Vagina (tissue), 2 donors: ENCODE measurements around the gene MRC2. TPM values are rescaled to one million over a fixed set of nuclear protein-coding genes. Genes with fewer than 3 reads are reported as not detected.
A peak's percentile ranks its signal among the peaks of the same experiment; 100 is the strongest.

ENCODE experiments used
- DNase-seq, 2 donors: peaks; one replicate each; pipeline ENCODE4 v3.0.0-alpha.2; 2017; ENCODE audit errors: extremely low spot score in 2 of 2
- H3K27ac ChIP-seq: fragments of 200-600 bp; sonication (generic); one replicate; pipeline ENCODE4 v1.5.1; 2019
- H3K27me3 ChIP-seq: fragments of 200-600 bp; sonication (generic); one replicate; pipeline ENCODE4 v1.5.1; 2019
- H3K36me3 ChIP-seq, 2 donors: fragments of 200-600 bp; sonication (generic); one replicate each; pipeline ENCODE4 v1.5.1; 2017 to 2019
- H3K4me1 ChIP-seq: fragments of 200-600 bp; sonication (generic); one replicate; pipeline ENCODE4 v1.5.1; 2019
- H3K4me3 ChIP-seq, 2 donors: fragments of 200-600 bp; sonication (generic); 1 replicate in 1 of 2; 2 replicates in 1 of 2; pipeline ENCODE4 v1.5.1; 2016 to 2019
- H3K9me3 ChIP-seq: fragments of 200-600 bp; sonication (generic); one replicate; pipeline ENCODE4 v1.5.1; 2019
- CTCF ChIP-seq, 3 experiments: fragments of 450-650 bp in 2 of 3; fragments of 200-600 bp in 1 of 3; sonication (generic) in 1 of 3; IDR thresholded peaks; one replicate each; pipeline ENCODE4 v1.5.1; 2017 to 2019; ENCODE audit warnings: antibody characterized with exemption in 3 of 3, mild to moderate bottlenecking in 2 of 3, moderate library complexity in 2 of 3
- POLR2A ChIP-seq, 2 donors: fragments of 450-650 bp; IDR thresholded peaks; one replicate each; pipeline ENCODE4 v1.6.1; 2017; ENCODE audit warnings: antibody characterized with exemption in 2 of 2, mild to moderate bottlenecking in 2 of 2, moderate library complexity in 2 of 2
- POLR2AphosphoS5 ChIP-seq, 2 donors: sonication (generic); formaldehyde crosslinking; IDR thresholded peaks; one replicate each; pipeline ENCODE4 v1.9.0; 2017; ENCODE audit warnings: antibody characterized with exemption in 2 of 2, mild to moderate bottlenecking in 2 of 2, low read depth in 1 of 2; ENCODE audit not compliant: insufficient read depth in 1 of 2
- intact Hi-C: fragments of 100-400 bp; cut with DNase I; formaldehyde crosslinking; loops from one replicate; pipeline ENCODE4 v1.15.1; 2023
- total RNA-seq: library from RNA; depleted of rRNA; stranded (reverse); fragments of >200 nt; gene quantifications from one replicate; pipeline ENCODE4 v1.2.3, GENCODE V29; 2016

Gene MRC2
- total RNA-seq, 1 donor from 2014 or later = 89.4 TPM

GRCh38 chr17:62618647-62619416, 8.6 kb upstream of the MRC2 start:
- H3K4me1 ChIP-seq = no peaks in the 10 kb centered on the region
- no peaks in the 10 kb centered on the region for H3K27me3 ChIP-seq
- no peak overlapping the region for H3K27ac ChIP-seq
- no peaks in the 10 kb centered on the region for H3K36me3 ChIP-seq
- H3K9me3 ChIP-seq = no peaks in the 10 kb centered on the region
- H3K4me3 ChIP-seq = no peak overlapping the region
- TF ChIP-seq POLR2A (IDR thresholded peaks at IDR 0.05) (no peak), POLR2AphosphoS5 (IDR thresholded peaks at IDR 0.05; ENCODE audit: insufficient read depth in 1 of 2, low read depth in 1 of 2) (no peak), CTCF (IDR thresholded peaks at IDR 0.05) (no peak)
- intact Hi-C loops = no loop called here
- no peak for DNase-seq

- no peaks in the 10 kb centered on the region for H3K27me3 ChIP-seq
- no peaks in the 10 kb centered on the region for H3K9me3 ChIP-seq
- H3K36me3 ChIP-seq = no peaks in the 10 kb centered on the region
- no peak overlapping the region for H3K4me3 ChIP-seq
- intact Hi-C loops = no loop called here
- no peak for DNase-seq
- no peaks in the 10 kb centered on the region for H3K4me1 ChIP-seq
- TF ChIP-seq CTCF (IDR thresholded peaks at IDR 0.05) (no peak), POLR2AphosphoS5 (IDR thresholded peaks at IDR 0.05; ENCODE audit: insufficient read depth in 1 of 2, low read depth in 1 of 2) (no peak), POLR2A (IDR thresholded peaks at IDR 0.05) (no peak)
- H3K27ac ChIP-seq = no peak overlapping the region
Observed at GRCh38 chr17:62619417-62620155, 7.9 kb upstream of the MRC2 start.

GRCh38 chr17:62621223-62621622, 6.2 kb upstream of the MRC2 start:
- intact Hi-C loops = no loop called here
- TF ChIP-seq POLR2A (IDR thresholded peaks at IDR 0.05) = no peak
- TF ChIP-seq CTCF (IDR thresholded peaks at IDR 0.05) = no peak
- no peak for TF ChIP-seq POLR2AphosphoS5 (IDR thresholded peaks at IDR 0.05; ENCODE audit: insufficient read depth in 1 of 2, low read depth in 1 of 2)
- no peak for DNase-seq

GRCh38 chr17:62625184-62625869, 2.1 kb upstream of the MRC2 start:
- intact Hi-C loops = no loop called here
- DNase-seq = no peak
- Histone ChIP-seq H3K4me1 (peaks cover 38% of the 10 kb centered on the region), H3K4me3 (no peak overlapping the region), H3K27ac (peak overlapping the region; percentile 90), H3K36me3 (no peaks in the 10 kb centered on the region), H3K27me3 (no peaks in the 10 kb centered on the region), H3K9me3 (no peaks in the 10 kb centered on the region)
- TF ChIP-seq CTCF (IDR thresholded peaks at IDR 0.05) = no peak
- TF ChIP-seq POLR2AphosphoS5 (IDR thresholded peaks at IDR 0.05; ENCODE audit: insufficient read depth in 1 of 2, low read depth in 1 of 2) = no peak
- no peak for TF ChIP-seq POLR2A (IDR thresholded peaks at IDR 0.05)

More at GRCh38 chr17:62621223-62621622, 6.2 kb upstream of the MRC2 start:
- no peak overlapping the region for H3K4me3 ChIP-seq
- no peaks in the 10 kb centered on the region for H3K36me3 ChIP-seq
- no peaks in the 10 kb centered on the region for H3K9me3 ChIP-seq
- H3K4me1 ChIP-seq = peaks cover 9% of the 10 kb centered on the region
- H3K27ac ChIP-seq = no peak overlapping the region
- no peaks in the 10 kb centered on the region for H3K27me3 ChIP-seq
